GM13976 (cell line): Measurements from ENCODE around the gene TVP23C.

Experiments
- DNase-seq: peaks from one replicate; pipeline ENCODE4 v3.0.0; 2012; ENCODE audit warnings: low spot score
- CTCF ChIP-seq: IDR thresholded peaks from 2 replicates; pipeline ENCODE4 v1.5.1; 2012; ENCODE audit warnings: borderline replicate concordance, mild to moderate bottlenecking; ENCODE audit not compliant: insufficient read depth; ENCODE audit errors: extremely low read depth, missing control alignments, control extremely low read depth
- in situ Hi-C: fragments of 300-500 bp; cut with MboI; formaldehyde crosslinking; loops from one replicate; pipeline ENCODE4 v1.12.0; 2022; ENCODE audit warnings: low sequenced_read_pairs, mixed read lengths, inconsistent platforms; ENCODE audit not compliant: unreplicated experiment

The TVP23C gene

GRCh38 chr17:15513058-15513791 is 50.1 kb downstream of the TVP23C start:
- DNase-seq: no peak
- in situ Hi-C loops: no loop called here
- TF ChIP-seq CTCF: no peak

DNA sequence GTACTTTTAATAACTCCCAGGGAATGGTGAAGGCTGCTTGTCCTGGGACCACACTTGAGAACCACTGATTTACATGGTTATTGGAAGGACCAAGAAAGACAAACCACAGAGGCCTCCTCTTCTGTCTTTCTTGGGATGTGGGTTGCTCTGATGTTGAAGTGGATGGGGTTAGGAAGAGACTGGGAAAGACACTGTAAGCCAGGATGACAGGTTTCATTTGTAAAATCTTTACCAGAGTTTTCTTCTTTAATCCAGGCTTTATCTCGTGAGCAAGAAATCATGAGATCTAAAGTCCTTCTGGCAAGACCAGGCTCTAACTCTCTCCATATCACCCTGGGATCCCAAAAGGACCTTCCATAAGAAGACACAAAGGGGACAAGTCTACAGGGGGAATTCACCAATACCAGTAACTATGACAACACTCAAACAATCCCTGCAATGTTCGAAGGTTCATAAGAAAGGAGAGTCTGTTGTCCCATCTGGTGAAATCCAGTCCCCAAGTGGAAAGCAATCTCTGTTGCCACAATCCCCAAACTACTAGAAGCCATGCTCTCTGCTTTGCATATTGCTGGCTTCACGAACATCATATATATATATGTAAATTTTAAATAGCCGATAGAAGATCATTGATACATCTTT is 51.1 kb downstream of the TVP23C start:
- in situ Hi-C loops: no loop called here
- TF ChIP-seq CTCF: no peak

GRCh38 chr17:15511142-15511541 is 52.1 kb downstream of the TVP23C start:
- no peak for DNase-seq
- in situ Hi-C loops: no loop called here
- TF ChIP-seq CTCF: no peak

More for the DNA sequence above, 51.1 kb downstream of the TVP23C start:
- DNase-seq: no peak

- no peak for TF ChIP-seq CTCF
- DNase-seq: no peak
- in situ Hi-C loops: no loop called here
Measured at GRCh38 chr17:15510361-15510760, 52.9 kb downstream of the TVP23C start.

DNA sequence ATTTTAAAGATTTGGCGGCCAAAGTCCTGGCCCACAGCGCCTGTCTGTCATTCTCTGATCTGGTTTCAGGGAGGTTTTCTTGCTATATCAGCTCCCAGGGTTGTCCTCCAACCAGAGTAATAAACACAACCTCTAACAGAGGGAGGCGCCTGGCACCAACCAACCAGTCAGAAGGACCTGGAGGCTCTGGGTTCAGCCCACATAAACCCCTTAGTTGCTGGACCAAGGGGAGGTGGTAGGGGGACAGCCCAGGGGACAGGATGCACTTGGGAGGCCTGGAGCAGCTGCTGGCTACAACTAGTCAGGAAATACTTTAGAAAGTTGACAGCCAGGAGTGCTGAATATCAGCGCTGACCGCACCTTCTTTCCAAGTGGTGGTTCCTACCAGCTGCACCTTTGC is 54.2 kb downstream of the TVP23C start:
- in situ Hi-C loops: loop anchor here (10.0 kb wide), 1 partner anchor 254 kb away; no protein-coding TSS in a partner anchor
- DNase-seq: no peak
- TF ChIP-seq CTCF: no peak

DNA sequence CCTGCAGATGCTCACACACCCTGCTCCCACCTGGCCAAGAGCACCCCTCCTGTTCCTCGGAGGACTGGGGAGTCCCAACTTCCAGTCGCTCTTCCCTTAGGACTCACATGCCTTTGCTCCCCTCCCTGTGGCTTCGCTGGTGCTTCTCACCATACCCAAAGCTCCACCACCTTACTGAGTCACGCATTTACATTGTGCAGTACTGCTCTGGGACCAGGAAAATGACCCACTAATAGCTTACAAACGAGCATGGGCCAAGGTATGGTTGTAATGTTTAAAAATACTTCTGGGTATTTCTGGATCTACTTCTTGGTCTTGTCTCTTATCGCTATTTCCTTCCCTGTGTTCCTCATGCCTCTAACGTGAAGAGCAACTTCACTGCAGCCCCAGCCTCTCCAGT is 54.8 kb downstream of the TVP23C start:
- DNase-seq: no peak
- in situ Hi-C loops: loop anchor here (10.0 kb wide), 1 partner anchor 254 kb away; no protein-coding TSS in a partner anchor
- no peak for TF ChIP-seq CTCF
